ENCODE data around the gene RNF31. TPM values are rescaled to one million over a fixed set of nuclear protein-coding genes. Genes with fewer than 3 reads are reported as not detected.

Gene RNF31
- total RNA-seq, 4 donors from 2014 or later: 19.0 to 38.9 (median 32.0) TPM

GRCh38 chr14:24188251-24189058 is 41.2 kb downstream of the RNF31 start, which contains the start of gene IPO4:
TSS of gene IPO4 (minus strand) at chr14:24188816. CDS start at chr14:24188787, 29 bp downstream.
- WGBS, 2 donors (ENCODE audit: low coverage in 1 of 2): 2% methylated on average over 7 of the region's 65 CpGs; no CpG with 5 or more reads in 1 of the 2 donors
- Histone ChIP-seq H3K9me3 (no peaks in the 10 kb centered on the region), H3K4me3 (peak within 1 kb of the TSS; percentile 57 to 77), H3K4me1 (peaks cover 0 to 28% (median 10%) of the 10 kb centered on the region in 3 donors), H3K36me3 (peaks cover 0 to 70% of the 10 kb centered on the region in 2 donors), H3K27ac (peak within 1 kb of the TSS; percentile 2 to 83 (median 76)), H3K27me3 (no peaks in the 10 kb centered on the region)
- ATAC-seq: peak; percentile 97
- TF ChIP-seq EP300 (IDR thresholded peaks at IDR 0.05) (no peak), POLR2A (IDR thresholded peaks at IDR 0.05) (peak; percentile 45 to 58), POLR2AphosphoS5 (IDR thresholded peaks at IDR 0.05) (peak; percentile 82)
- TF ChIP-seq, protein P1, sequence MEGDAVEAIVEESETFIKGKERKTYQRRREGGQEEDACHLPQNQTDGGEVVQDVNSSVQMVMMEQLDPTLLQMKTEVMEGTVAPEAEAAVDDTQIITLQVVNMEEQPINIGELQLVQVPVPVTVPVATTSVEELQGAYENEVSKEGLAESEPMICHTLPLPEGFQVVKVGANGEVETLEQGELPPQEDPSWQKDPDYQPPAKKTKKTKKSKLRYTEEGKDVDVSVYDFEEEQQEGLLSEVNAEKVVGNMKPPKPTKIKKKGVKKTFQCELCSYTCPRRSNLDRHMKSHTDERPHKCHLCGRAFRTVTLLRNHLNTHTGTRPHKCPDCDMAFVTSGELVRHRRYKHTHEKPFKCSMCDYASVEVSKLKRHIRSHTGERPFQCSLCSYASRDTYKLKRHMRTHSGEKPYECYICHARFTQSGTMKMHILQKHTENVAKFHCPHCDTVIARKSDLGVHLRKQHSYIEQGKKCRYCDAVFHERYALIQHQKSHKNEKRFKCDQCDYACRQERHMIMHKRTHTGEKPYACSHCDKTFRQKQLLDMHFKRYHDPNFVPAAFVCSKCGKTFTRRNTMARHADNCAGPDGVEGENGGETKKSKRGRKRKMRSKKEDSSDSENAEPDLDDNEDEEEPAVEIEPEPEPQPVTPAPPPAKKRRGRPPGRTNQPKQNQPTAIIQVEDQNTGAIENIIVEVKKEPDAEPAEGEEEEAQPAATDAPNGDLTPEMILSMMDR (IDR thresholded peaks at IDR 0.05): no peak

DNA sequence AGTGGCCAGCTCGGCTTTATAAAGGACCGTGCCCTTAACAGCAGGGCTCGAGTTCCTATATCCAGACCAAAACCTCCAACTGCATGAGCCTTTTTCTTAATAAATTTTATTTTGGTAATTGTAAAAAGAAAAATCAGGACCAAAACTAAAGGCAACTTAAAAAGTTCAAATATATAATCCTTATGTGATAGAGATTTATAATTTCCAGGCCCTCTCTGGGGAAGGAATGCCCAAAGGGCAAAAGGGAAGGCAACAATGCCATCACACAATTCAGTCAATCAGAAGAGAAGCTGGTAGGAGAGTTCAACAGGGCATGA is 41.7 kb downstream of the RNF31 start:
- H3K9me3 ChIP-seq: no peaks in the 10 kb centered on the region
- H3K4me1 ChIP-seq: peaks cover 0 to 30% (median 10%) of the 10 kb centered on the region in 3 donors
- TF ChIP-seq POLR2A (IDR thresholded peaks at IDR 0.05) (no peak), EP300 (IDR thresholded peaks at IDR 0.05) (no peak), POLR2AphosphoS5 (IDR thresholded peaks at IDR 0.05) (no peak)
- TF ChIP-seq, protein P1 (IDR thresholded peaks at IDR 0.05): no peak
- H3K27ac ChIP-seq: peak overlapping the region in 3 of 4 donors; percentile 72 to 83 (median 81)
- peak overlapping the region in 1 of 2 donors; percentile 77 for H3K4me3 ChIP-seq
- ATAC-seq: no peak
- no peaks in the 10 kb centered on the region for H3K27me3 ChIP-seq
- H3K36me3 ChIP-seq: peaks cover 0 to 70% of the 10 kb centered on the region in 2 donors
- WGBS, 2 donors (ENCODE audit: low coverage in 1 of 2): 0% methylated on average over 3 of the region's 3 CpGs; no CpG with 5 or more reads in 1 of the 2 donors

DNA sequence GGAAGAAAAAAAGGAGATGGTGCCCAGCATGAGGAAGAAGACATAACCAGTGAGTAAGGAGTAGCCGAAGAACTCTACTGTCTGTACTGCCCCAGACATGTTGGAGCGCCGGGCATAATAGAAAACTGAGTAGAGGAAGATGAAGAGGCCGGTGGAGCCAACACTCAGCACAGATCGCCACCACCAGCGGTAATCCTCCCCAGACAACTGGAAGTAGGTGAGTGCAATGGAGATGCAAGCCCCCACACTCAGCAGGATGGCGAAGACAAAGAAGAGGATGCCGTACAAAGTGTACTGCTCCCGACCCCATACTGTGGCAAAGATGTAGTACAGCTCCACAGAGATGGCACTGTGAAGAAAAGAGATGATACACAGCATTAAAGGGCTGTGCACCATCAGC is 42.2 kb downstream of the RNF31 start:
- Histone ChIP-seq H3K27ac (peak overlapping the region in 3 of 4 donors; percentile 72 to 83 (median 81)), H3K9me3 (no peaks in the 10 kb centered on the region), H3K27me3 (no peaks in the 10 kb centered on the region), H3K4me3 (no peak overlapping the region), H3K36me3 (peaks cover 0 to 66% of the 10 kb centered on the region in 2 donors), H3K4me1 (peaks cover 0 to 35% (median 14%) of the 10 kb centered on the region in 3 donors)
- TF ChIP-seq EP300 (IDR thresholded peaks at IDR 0.05) (no peak), POLR2A (IDR thresholded peaks at IDR 0.05) (no peak), POLR2AphosphoS5 (IDR thresholded peaks at IDR 0.05) (no peak)
- TF ChIP-seq, protein P1 (IDR thresholded peaks at IDR 0.05): no peak
- 82 to 93% methylated on average over 3 to 8 of the region's 9 CpGs for WGBS, 2 donors (ENCODE audit: low coverage in 1 of 2)
- no peak for ATAC-seq

GRCh38 chr14:24190416-24190815 is 43.1 kb downstream of the RNF31 start:
- Histone ChIP-seq H3K27me3 (no peaks in the 10 kb centered on the region), H3K36me3 (peaks cover 0 to 56% of the 10 kb centered on the region in 2 donors), H3K4me1 (peaks cover 0 to 41% (median 19%) of the 10 kb centered on the region in 3 donors), H3K27ac (no peak overlapping the region), H3K9me3 (no peaks in the 10 kb centered on the region), H3K4me3 (no peak overlapping the region)
- 85 to 88% methylated on average over 5 to 8 of the region's 10 CpGs for WGBS, 2 donors (ENCODE audit: low coverage in 1 of 2)
- TF ChIP-seq POLR2A (IDR thresholded peaks at IDR 0.05): no peak
- TF ChIP-seq EP300 (IDR thresholded peaks at IDR 0.05): no peak
- TF ChIP-seq POLR2AphosphoS5 (IDR thresholded peaks at IDR 0.05): no peak
- TF ChIP-seq, protein P1 (IDR thresholded peaks at IDR 0.05): no peak
- no peak for ATAC-seq

Measured in gastroesophageal sphincter (tissue), 4 donors.